HG03064 (cell line): ENCODE measurements around the gene NHLRC2.
A peak's percentile ranks its signal among the peaks of the same experiment; 100 is the strongest.
"Not testable (repeated sequence)": the region's sequence is repeated elsewhere in the genome, so short reads cannot be mapped to it uniquely, and the experiment has no call there.

Experiments used
- ATAC-seq: cut with Tn5 transposase; IDR thresholded peaks from one replicate; pipeline ENCODE4 v1.9.1; 2021; ENCODE audit warnings: low read depth; ENCODE audit not compliant: unreplicated experiment

NHLRC2 gene

GRCh38 chr10:113933894-113934532 is 79.6 kb downstream of the NHLRC2 start:
- ATAC-seq: no peak

GRCh38 chr10:113937258-113937657 is 82.8 kb downstream of the NHLRC2 start:
- no peak for ATAC-seq

- no peak for ATAC-seq
Measured at GRCh38 chr10:113937756-113938155, 83.3 kb downstream of the NHLRC2 start.

- ATAC-seq: no peak
Measured at GRCh38 chr10:113939212-113939860, 84.9 kb downstream of the NHLRC2 start.

- no peak for ATAC-seq
Measured at GRCh38 chr10:113941140-113941539, 86.7 kb downstream of the NHLRC2 start.

- ATAC-seq: not testable (repeated sequence)
Measured at GRCh38 chr10:113943196-113943595, 88.7 kb downstream of the NHLRC2 start.

GRCh38 chr10:113945075-113945686 is 90.7 kb downstream of the NHLRC2 start:
- no peak for ATAC-seq

- no peak for ATAC-seq
Measured at GRCh38 chr10:113945687-113946085, 91.2 kb downstream of the NHLRC2 start.

GRCh38 chr10:113947184-113948041 is 93.0 kb downstream of the NHLRC2 start:
- ATAC-seq: no peak

- no peak for ATAC-seq
Measured at GRCh38 chr10:113948048-113948447, 93.6 kb downstream of the NHLRC2 start.

- no peak for ATAC-seq
Measured at GRCh38 chr10:113950268-113950667, 95.8 kb downstream of the NHLRC2 start.

GRCh38 chr10:113953505-113954272 is 99.2 kb downstream of the NHLRC2 start:
- ATAC-seq: no peak

- ATAC-seq: no peak
Measured at GRCh38 chr10:113954409-113954808, 99.9 kb downstream of the NHLRC2 start.

GRCh38 chr10:113957013-113957412 is 102.6 kb downstream of the NHLRC2 start:
- no peak for ATAC-seq

GRCh38 chr10:113958631-113959382 is 104.3 kb downstream of the NHLRC2 start:
- ATAC-seq: no peak

- ATAC-seq: peak; percentile 61
Measured at GRCh38 chr10:113959383-113959760, 104.9 kb downstream of the NHLRC2 start.

GRCh38 chr10:113960617-113961181 is 106.2 kb downstream of the NHLRC2 start:
- no peak for ATAC-seq

GRCh38 chr10:113961182-113962031 is 106.9 kb downstream of the NHLRC2 start:
- peak; percentile 48 for ATAC-seq
